GM18873 (cell line): ENCODE results near the gene NMNAT3.
"Not testable (repeated sequence)": the region's sequence is repeated elsewhere in the genome, so short reads cannot be mapped to it uniquely, and the experiment has no call there.

Experiments
- ATAC-seq: cut with Tn5 transposase; IDR thresholded peaks from one replicate; pipeline ENCODE4 v1.9.1; 2021; ENCODE audit warnings: mild to moderate bottlenecking, moderate library complexity, moderate number of reproducible peaks; ENCODE audit not compliant: unreplicated experiment, low FRiP score

NMNAT3 gene

GRCh38 chr3:139587797-139588196, 90.0 kb downstream of the NMNAT3 start:
- no peak for ATAC-seq

GRCh38 chr3:139586420-139587017, 91.3 kb downstream of the NMNAT3 start:
- no peak for ATAC-seq

- ATAC-seq, result no peak
Measured at GRCh38 chr3:139585820-139586219, 92.0 kb downstream of the NMNAT3 start.

- not testable (repeated sequence) for ATAC-seq
Measured at GRCh38 chr3:139583651-139584050, 94.1 kb downstream of the NMNAT3 start.

- ATAC-seq, result no peak
Measured at GRCh38 chr3:139578783-139579182, 99.0 kb downstream of the NMNAT3 start.

GRCh38 chr3:139577909-139578308, 99.9 kb downstream of the NMNAT3 start:
- ATAC-seq, result no peak

- no peak for ATAC-seq
Measured at GRCh38 chr3:139577346-139577745, 100.4 kb downstream of the NMNAT3 start.

- no peak for ATAC-seq
Measured at GRCh38 chr3:139574026-139574947, 103.5 kb downstream of the NMNAT3 start.

GRCh38 chr3:139572847-139573672, 104.7 kb downstream of the NMNAT3 start:
- no peak for ATAC-seq

GRCh38 chr3:139571711-139572110, 106.1 kb downstream of the NMNAT3 start:
- ATAC-seq, result no peak

- no peak for ATAC-seq
Measured at GRCh38 chr3:139564294-139564861, 113.4 kb downstream of the NMNAT3 start.

GRCh38 chr3:139561959-139562676, 115.7 kb downstream of the NMNAT3 start:
- ATAC-seq, result no peak

GRCh38 chr3:139561255-139561817, 116.4 kb downstream of the NMNAT3 start:
- ATAC-seq, result no peak

GRCh38 chr3:139560411-139560810, 117.4 kb downstream of the NMNAT3 start:
- ATAC-seq, result no peak

GRCh38 chr3:139559541-139559940, 118.2 kb downstream of the NMNAT3 start:
- no peak for ATAC-seq

GRCh38 chr3:139558351-139559266, 119.2 kb downstream of the NMNAT3 start:
- ATAC-seq, result no peak

GRCh38 chr3:139557041-139557440, 120.7 kb downstream of the NMNAT3 start:
- ATAC-seq, result no peak

- ATAC-seq, result no peak
Measured at GRCh38 chr3:139555249-139555648, 122.5 kb downstream of the NMNAT3 start.

- no peak for ATAC-seq
Measured at GRCh38 chr3:139554628-139555027, 123.1 kb downstream of the NMNAT3 start.
